Suprapubic skin (tissue), 4 donors: ENCODE measurements around the gene AP2A1. TPM values are rescaled to one million over a fixed set of nuclear protein-coding genes. Genes with fewer than 3 reads are reported as not detected.
"Not testable (repeated sequence)": the region's sequence is repeated elsewhere in the genome, so short reads cannot be mapped to it uniquely, and the experiment has no call there.

Experiments used
- DNase-seq, 2 donors: peaks; one replicate each; pipeline ENCODE4 v3.0.0-alpha.2; 2019; ENCODE audit warnings: low spot score in 2 of 2
- H3K27ac ChIP-seq: fragments of 200-600 bp; sonication (generic); one replicate; pipeline ENCODE4 v1.5.1; 2019
- H3K27me3 ChIP-seq: fragments of 200-600 bp; sonication (generic); one replicate; pipeline ENCODE4 v1.5.1; 2019
- H3K36me3 ChIP-seq: fragments of 200-600 bp; sonication (generic); one replicate; pipeline ENCODE4 v1.5.1; 2019
- H3K4me1 ChIP-seq: fragments of 200-600 bp; sonication (generic); one replicate; pipeline ENCODE4 v1.5.1; 2019
- H3K4me3 ChIP-seq: fragments of 200-600 bp; sonication (generic); one replicate; pipeline ENCODE4 v1.5.1; 2019; ENCODE audit warnings: mild to moderate bottlenecking
- H3K9me3 ChIP-seq: fragments of 200-600 bp; sonication (generic); one replicate; pipeline ENCODE4 v1.5.1; 2019
- EP300 ChIP-seq: sonication (generic); formaldehyde crosslinking; IDR thresholded peaks from one replicate; pipeline ENCODE4 v1.6.1; 2017; ENCODE audit warnings: antibody characterized with exemption
- POLR2A ChIP-seq, 2 donors: fragments of 450-650 bp; IDR thresholded peaks; one replicate each; pipeline ENCODE4 v1.6.1; 2017; ENCODE audit warnings: antibody characterized with exemption in 2 of 2, mild to moderate bottlenecking in 2 of 2, moderate library complexity in 2 of 2
- POLR2AphosphoS5 ChIP-seq, 3 donors: sonication (generic); formaldehyde crosslinking; IDR thresholded peaks; one replicate each; pipeline ENCODE4 v1.6.1; 2017; ENCODE audit warnings: antibody characterized with exemption in 3 of 3
- WGBS: methylation state at CpG from one replicate; pipeline ENCODE4 v1.1.5; 2018; 5-methylcytosine and 5-hydroxymethylcytosine counted together
- total RNA-seq, 4 donors: library from RNA; depleted of rRNA; stranded (reverse); fragments of >200 nt; gene quantifications; one replicate each; pipeline ENCODE4 v1.1.0, GENCODE V29; 2016
- TF ChIP-seq, protein P1 (sequence below), 2 donors: fragments of 200-600 bp in 1 of 2; fragments of 450-650 bp in 1 of 2; sonication (generic) in 1 of 2; IDR thresholded peaks; one replicate each; pipeline ENCODE4 v1.5.1; 2016 to 2019; ENCODE audit warnings: antibody characterized with exemption in 2 of 2, mild to moderate bottlenecking in 1 of 2, moderate library complexity in 1 of 2

Gene AP2A1
- total RNA-seq, 4 donors from 2014 or later, result 78.1 to 101 (median 93.4) TPM

DNA sequence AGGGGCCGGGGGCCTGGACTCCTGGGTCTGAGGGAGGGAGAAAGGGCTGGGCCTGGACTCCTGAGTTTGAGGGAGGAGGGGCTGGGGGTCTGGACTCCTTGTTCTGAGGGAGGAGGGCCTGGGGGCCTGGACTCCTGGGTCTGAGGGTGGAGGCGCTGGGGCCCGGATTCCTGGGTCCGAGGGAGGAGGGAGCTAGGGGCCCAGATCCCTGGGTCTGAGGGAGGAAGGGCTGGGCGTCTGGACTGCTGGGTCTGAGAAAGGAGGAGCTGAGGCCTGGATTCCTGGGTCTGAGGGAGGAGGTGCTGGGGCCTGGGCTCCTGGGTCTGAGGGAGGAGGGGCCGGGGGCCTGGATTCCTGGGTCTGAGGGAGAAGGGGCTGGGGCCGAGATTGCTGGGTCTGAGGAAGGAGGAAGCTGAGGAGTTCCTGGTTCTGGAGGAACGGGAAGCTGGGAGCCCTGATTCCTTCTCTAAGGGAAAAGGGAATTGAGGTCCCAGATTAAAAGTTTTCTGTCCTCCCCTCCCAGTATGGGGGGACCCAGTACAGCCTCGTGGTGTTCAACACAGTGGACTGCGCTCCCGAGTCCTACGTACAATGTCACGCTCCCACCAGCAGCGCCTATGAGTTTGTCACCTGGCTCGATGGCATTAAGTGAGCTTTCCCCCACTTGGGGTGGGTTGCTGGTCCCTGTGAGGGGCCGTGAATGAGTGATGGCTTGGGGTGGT lies 52.0 kb downstream of the AP2A1 start:
- H3K36me3 ChIP-seq, result peaks cover 16% of the 10 kb centered on the region
- H3K4me3 ChIP-seq, result peak overlapping the region; percentile 70
- WGBS, result 16% methylated on average over 7 of the region's 16 CpGs
- DNase-seq, result peak in 1 of 2 donors; percentile 79
- peaks cover 26% of the 10 kb centered on the region for H3K4me1 ChIP-seq
- no peaks in the 10 kb centered on the region for H3K9me3 ChIP-seq
- TF ChIP-seq EP300 (no peak), POLR2AphosphoS5 (IDR thresholded peaks at IDR 0.05) (no peak), POLR2A (IDR thresholded peaks at IDR 0.05) (no peak)
- TF ChIP-seq, protein P1, sequence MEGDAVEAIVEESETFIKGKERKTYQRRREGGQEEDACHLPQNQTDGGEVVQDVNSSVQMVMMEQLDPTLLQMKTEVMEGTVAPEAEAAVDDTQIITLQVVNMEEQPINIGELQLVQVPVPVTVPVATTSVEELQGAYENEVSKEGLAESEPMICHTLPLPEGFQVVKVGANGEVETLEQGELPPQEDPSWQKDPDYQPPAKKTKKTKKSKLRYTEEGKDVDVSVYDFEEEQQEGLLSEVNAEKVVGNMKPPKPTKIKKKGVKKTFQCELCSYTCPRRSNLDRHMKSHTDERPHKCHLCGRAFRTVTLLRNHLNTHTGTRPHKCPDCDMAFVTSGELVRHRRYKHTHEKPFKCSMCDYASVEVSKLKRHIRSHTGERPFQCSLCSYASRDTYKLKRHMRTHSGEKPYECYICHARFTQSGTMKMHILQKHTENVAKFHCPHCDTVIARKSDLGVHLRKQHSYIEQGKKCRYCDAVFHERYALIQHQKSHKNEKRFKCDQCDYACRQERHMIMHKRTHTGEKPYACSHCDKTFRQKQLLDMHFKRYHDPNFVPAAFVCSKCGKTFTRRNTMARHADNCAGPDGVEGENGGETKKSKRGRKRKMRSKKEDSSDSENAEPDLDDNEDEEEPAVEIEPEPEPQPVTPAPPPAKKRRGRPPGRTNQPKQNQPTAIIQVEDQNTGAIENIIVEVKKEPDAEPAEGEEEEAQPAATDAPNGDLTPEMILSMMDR (IDR thresholded peaks at IDR 0.05), result no peak
- H3K27me3 ChIP-seq, result no peaks in the 10 kb centered on the region
- peak overlapping the region; percentile 95 for H3K27ac ChIP-seq

GRCh38 chr19:49819452-49820115 lies 52.8 kb downstream of the AP2A1 start:
- peak overlapping the region; percentile 70 for H3K4me3 ChIP-seq
- not testable (repeated sequence) for H3K27me3 ChIP-seq, DNase-seq, H3K9me3 ChIP-seq, H3K27ac ChIP-seq
- peaks cover 23% of the 10 kb centered on the region for H3K36me3 ChIP-seq
- WGBS, result 86% methylated on average over 7 of the region's 7 CpGs
- peaks cover 23% of the 10 kb centered on the region for H3K4me1 ChIP-seq

DNA sequence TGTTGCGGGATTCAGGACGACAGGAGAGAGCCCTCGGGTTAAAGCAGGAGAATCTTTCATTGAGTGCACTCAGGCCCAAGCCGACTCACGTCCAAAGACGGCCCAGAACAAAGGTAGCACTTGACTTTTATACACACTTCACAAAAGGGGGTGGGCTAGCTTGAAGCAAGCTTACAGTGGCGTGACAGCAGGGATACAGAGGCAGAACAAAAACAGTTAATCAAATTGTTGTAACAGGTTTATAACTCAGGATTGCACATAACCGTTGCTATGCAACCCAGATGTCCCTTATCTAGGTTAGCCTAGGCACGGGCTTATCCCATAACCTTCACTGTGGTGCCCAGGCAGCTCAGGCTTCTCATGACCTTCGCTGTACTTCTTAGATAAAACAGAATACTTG lies 53.3 kb downstream of the AP2A1 start:
- TF ChIP-seq, protein P1 (IDR thresholded peaks at IDR 0.05), result no peak
- TF ChIP-seq POLR2AphosphoS5 (IDR thresholded peaks at IDR 0.05) (no peak), POLR2A (IDR thresholded peaks at IDR 0.05) (no peak), EP300 (no peak)
- Histone ChIP-seq H3K9me3 (no peaks in the 10 kb centered on the region), H3K27ac (no peak overlapping the region), H3K4me3 (no peak overlapping the region), H3K4me1 (peaks cover 23% of the 10 kb centered on the region), H3K36me3 (peaks cover 23% of the 10 kb centered on the region), H3K27me3 (no peaks in the 10 kb centered on the region)
- 81% methylated on average over 10 of the region's 10 CpGs for WGBS
- no peak for DNase-seq

DNA sequence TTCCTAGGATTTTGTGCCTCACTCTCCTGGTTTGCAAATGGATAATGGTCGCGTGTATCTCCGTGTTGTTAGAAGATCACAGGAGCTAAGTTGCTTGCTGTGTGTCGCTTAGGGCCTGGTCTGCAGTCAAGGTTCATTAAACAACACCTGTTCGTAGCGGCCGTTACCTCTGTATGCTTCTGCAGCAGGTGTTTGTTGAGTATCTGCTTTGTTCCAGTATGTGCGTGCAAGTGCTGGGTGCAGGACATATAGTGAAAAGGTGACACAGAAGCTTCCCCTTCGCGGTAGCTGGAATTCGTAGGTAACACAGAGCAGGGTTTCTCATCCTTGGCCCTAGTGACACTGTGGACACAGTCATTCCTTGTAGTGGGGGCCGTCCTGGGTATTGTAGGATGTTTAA lies 56.7 kb downstream of the AP2A1 start:
- no peak for DNase-seq
- no peak overlapping the region for H3K4me3 ChIP-seq
- peaks cover 16% of the 10 kb centered on the region for H3K4me1 ChIP-seq
- 95% methylated on average over 12 of the region's 12 CpGs for WGBS
- peaks cover 38% of the 10 kb centered on the region for H3K36me3 ChIP-seq
- H3K27me3 ChIP-seq, result no peaks in the 10 kb centered on the region
- H3K27ac ChIP-seq, result no peak overlapping the region
- TF ChIP-seq POLR2A (IDR thresholded peaks at IDR 0.05) (no peak), POLR2AphosphoS5 (IDR thresholded peaks at IDR 0.05) (no peak), EP300 (no peak)
- TF ChIP-seq, protein P1 (IDR thresholded peaks at IDR 0.05), result no peak
- H3K9me3 ChIP-seq, result no peaks in the 10 kb centered on the region

DNA sequence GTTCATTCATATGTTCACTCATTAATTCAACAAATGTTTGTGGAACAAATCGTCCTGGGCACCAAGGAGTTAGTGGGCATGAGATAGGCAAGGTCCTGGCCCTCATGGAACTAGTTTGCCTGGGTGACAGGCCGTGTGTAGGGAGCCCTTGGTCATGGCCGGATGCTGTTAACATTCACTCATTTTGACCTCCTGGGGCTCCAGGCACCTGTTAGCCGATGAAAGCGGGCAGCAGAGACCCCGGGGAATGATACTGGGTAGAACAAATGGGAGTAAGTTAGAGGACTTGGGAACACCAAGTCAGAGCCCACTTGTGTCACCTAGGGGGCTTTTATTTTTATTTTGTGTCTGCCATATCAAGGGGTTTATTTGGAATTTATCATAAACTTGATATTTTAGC lies 57.9 kb downstream of the AP2A1 start:
- H3K27me3 ChIP-seq, result no peaks in the 10 kb centered on the region
- H3K9me3 ChIP-seq, result no peaks in the 10 kb centered on the region
- TF ChIP-seq, protein P1 (IDR thresholded peaks at IDR 0.05), result no peak
- TF ChIP-seq EP300 (no peak), POLR2A (IDR thresholded peaks at IDR 0.05) (no peak), POLR2AphosphoS5 (IDR thresholded peaks at IDR 0.05) (no peak)
- DNase-seq, result no peak
- peaks cover 49% of the 10 kb centered on the region for H3K36me3 ChIP-seq
- no peak overlapping the region for H3K27ac ChIP-seq
- WGBS, result 82% methylated on average over 6 of the region's 6 CpGs
- H3K4me3 ChIP-seq, result no peak overlapping the region
- peaks cover 4% of the 10 kb centered on the region for H3K4me1 ChIP-seq
